Common myeloid progenitor, CD34-positive (primary cell): ENCODE measurements around the gene FBXO9.

ENCODE experiments used
- CTCF ChIA-PET: fragments of 350-600 bp; sonication (Branson Sonifier 250); formaldehyde crosslinking; loops from one replicate; lab custom pipeline; 2021; ENCODE audit warnings: antibody characterized with exemption; lab: Charles Lee
- POLR2A ChIA-PET: fragments of 350-600 bp; sonication (Branson Sonifier 250); formaldehyde crosslinking; loops from one replicate; lab custom pipeline; 2021; ENCODE audit warnings: antibody characterized with exemption; lab: Charles Lee
- DNase-seq, 3 donors: peaks; one replicate each; pipeline versions ENCODE4 v3.0.0 to v3.0.0-alpha.2; 2013
- H3K27ac ChIP-seq, 2 experiments: 1 replicate in 1 of 2; 2 replicates in 1 of 2; pipeline ENCODE4 v1.7.0; 2013; ENCODE audit warnings: inconsistent platforms in 2 of 2, low read length in 2 of 2, mild to moderate bottlenecking in 2 of 2, low read depth in 1 of 2, moderate library complexity in 1 of 2; ENCODE audit not compliant: severe bottlenecking in 2 of 2, insufficient read depth in 1 of 2, poor library complexity in 1 of 2
- H3K27me3 ChIP-seq, 5 experiments: replicated peaks in 2 of 5; 1 replicate in 3 of 5; 2 replicates in 2 of 5; pipeline versions ENCODE4 v1.6.1 to v1.7.0; 2013; ENCODE audit warnings: low read length in 4 of 5, mild to moderate bottlenecking in 2 of 5, moderate library complexity in 2 of 5, inconsistent platforms in 1 of 5; ENCODE audit not compliant: insufficient read depth in 5 of 5, control insufficient read depth in 4 of 5
- H3K36me3 ChIP-seq, 4 experiments: 1 replicate in 2 of 4; 2 replicates in 2 of 4; pipeline versions ENCODE4 v1.6.1 to v1.7.0; 2013; ENCODE audit warnings: low read length in 3 of 4, control low read depth in 1 of 4, mild to moderate bottlenecking in 1 of 4; ENCODE audit not compliant: control insufficient read depth in 4 of 4, insufficient read depth in 4 of 4
- H3K4me1 ChIP-seq, 4 experiments: 1 replicate in 3 of 4; 2 replicates in 1 of 4; pipeline versions ENCODE4 v1.6.1 to v1.7.1; 2013; ENCODE audit warnings: low read length in 3 of 4, mild to moderate bottlenecking in 3 of 4, control low read depth in 1 of 4, inconsistent platforms in 1 of 4, moderate library complexity in 1 of 4; ENCODE audit not compliant: control insufficient read depth in 4 of 4, insufficient read depth in 4 of 4; ENCODE audit errors: control extremely low read depth in 1 of 4
- H3K4me3 ChIP-seq, 7 experiments: 1 replicate in 4 of 7; 2 replicates in 3 of 7; pipeline versions ENCODE4 v1.5.1 to v1.7.0; 2013; ENCODE audit warnings: mild to moderate bottlenecking in 7 of 7, low read length in 6 of 7, moderate library complexity in 6 of 7, inconsistent platforms in 2 of 7, low read depth in 2 of 7, control low read depth in 1 of 7; ENCODE audit not compliant: insufficient read depth in 4 of 7, control insufficient read depth in 1 of 7; ENCODE audit errors: extremely low read depth in 1 of 7
- H3K9me3 ChIP-seq, 5 experiments: 1 replicate in 4 of 5; 2 replicates in 1 of 5; pipeline versions ENCODE4 v1.6.1 to v1.7.1; 2013; ENCODE audit warnings: low read length in 4 of 5, mild to moderate bottlenecking in 2 of 5, inconsistent platforms in 1 of 5, low read depth in 1 of 5, moderate library complexity in 1 of 5; ENCODE audit not compliant: control insufficient read depth in 4 of 5, insufficient read depth in 2 of 5; ENCODE audit errors: control extremely low read depth in 1 of 5
- WGBS: methylation state at CpG from one replicate; pipeline ENCODE4 v1.1.5; 2013; ENCODE audit not compliant: insufficient coverage; 5-methylcytosine and 5-hydroxymethylcytosine counted together

Gene FBXO9

GRCh38 chr6:53074347-53074746 lies 9.1 kb downstream of the FBXO9 start:
- Histone ChIP-seq H3K4me1 (no peaks in the 10 kb centered on the region), H3K27ac (no peak overlapping the region), H3K27me3 (no peaks in the 10 kb centered on the region), H3K9me3 (no peaks in the 10 kb centered on the region), H3K36me3 (peaks cover 12 to 37% (median 18%) of the 10 kb centered on the region in 4 experiments), H3K4me3 (no peak overlapping the region)
- DNase-seq, result no peak
- ChIA-PET CTCF (no interaction called here), POLR2A (interaction anchor here (0.6 kb wide), 1 partner anchor 31 kb away, joined by 3 read pairs; no protein-coding TSS in a partner anchor)
- WGBS, result no CpG with 5 or more reads among the region's 3 CpGs

GRCh38 chr6:53080813-53081212 lies 15.6 kb downstream of the FBXO9 start:
- peaks cover 15 to 65% (median 23%) of the 10 kb centered on the region in 4 experiments for H3K36me3 ChIP-seq
- no peak overlapping the region for H3K27ac ChIP-seq
- no peaks in the 10 kb centered on the region for H3K27me3 ChIP-seq
- no CpG with 5 or more reads among the region's 1 CpG for WGBS
- no peaks in the 10 kb centered on the region for H3K4me1 ChIP-seq
- DNase-seq, result no peak
- no peak overlapping the region for H3K4me3 ChIP-seq
- POLR2A ChIA-PET, result no interaction called here
- CTCF ChIA-PET, result interaction anchor here (1.2 kb wide), 1 partner anchor 9 kb away, joined by 4 read pairs; no protein-coding TSS in a partner anchor
- no peaks in the 10 kb centered on the region for H3K9me3 ChIP-seq

GRCh38 chr6:53086302-53086701 lies 21.1 kb downstream of the FBXO9 start:
- H3K4me3 ChIP-seq, result no peak overlapping the region
- DNase-seq, result no peak
- ChIA-PET CTCF (no interaction called here), POLR2A (no interaction called here)
- H3K27me3 ChIP-seq, result no peaks in the 10 kb centered on the region
- H3K27ac ChIP-seq, result no peak overlapping the region
- no peaks in the 10 kb centered on the region for H3K9me3 ChIP-seq
- peaks cover 16 to 58% (median 34%) of the 10 kb centered on the region in 4 experiments for H3K36me3 ChIP-seq
- H3K4me1 ChIP-seq, result no peaks in the 10 kb centered on the region
- WGBS, result 100% methylated on average over 1 of the region's 2 CpGs

GRCh38 chr6:53089948-53090347 lies 24.7 kb downstream of the FBXO9 start:
- no peak for DNase-seq
- no peak overlapping the region for H3K4me3 ChIP-seq
- no peak overlapping the region for H3K27ac ChIP-seq
- H3K27me3 ChIP-seq, result no peaks in the 10 kb centered on the region
- no peaks in the 10 kb centered on the region for H3K4me1 ChIP-seq
- peaks cover 23 to 64% (median 42%) of the 10 kb centered on the region in 4 experiments for H3K36me3 ChIP-seq
- no peaks in the 10 kb centered on the region for H3K9me3 ChIP-seq
- CTCF ChIA-PET, result no interaction called here
- POLR2A ChIA-PET, result no interaction called here

- ChIA-PET POLR2A (no interaction called here), CTCF (no interaction called here)
- H3K27me3 ChIP-seq, result no peaks in the 10 kb centered on the region
- peaks cover 27 to 70% (median 46%) of the 10 kb centered on the region in 4 experiments for H3K36me3 ChIP-seq
- no peaks in the 10 kb centered on the region for H3K9me3 ChIP-seq
- H3K4me3 ChIP-seq, result no peak overlapping the region
- no peaks in the 10 kb centered on the region for H3K4me1 ChIP-seq
- no peak for DNase-seq
- no peak overlapping the region for H3K27ac ChIP-seq
- WGBS, result 100% methylated on average over 1 of the region's 2 CpGs
Measured at GRCh38 chr6:53090576-53090975, 25.4 kb downstream of the FBXO9 start.

- no CpG with 5 or more reads among the region's 3 CpGs for WGBS
Measured at GRCh38 chr6:53095270-53095669, 30.1 kb downstream of the FBXO9 start.

GRCh38 chr6:53095716-53096115 lies 30.5 kb downstream of the FBXO9 start:
- Histone ChIP-seq H3K27me3 (no peaks in the 10 kb centered on the region), H3K4me1 (no peaks in the 10 kb centered on the region), H3K27ac (no peak overlapping the region), H3K36me3 (peaks cover 33 to 82% (median 58%) of the 10 kb centered on the region in 4 experiments), H3K9me3 (no peaks in the 10 kb centered on the region), H3K4me3 (no peak overlapping the region)
- no CpG with 5 or more reads among the region's 1 CpG for WGBS
- ChIA-PET POLR2A (no interaction called here), CTCF (interaction anchor here (1.3 kb wide), 2 partner anchors 13 to 556 kb away, joined by 3 read pairs; no protein-coding TSS in a partner anchor)
- no peak for DNase-seq

More at GRCh38 chr6:53095270-53095669, 30.1 kb downstream of the FBXO9 start:
- Histone ChIP-seq H3K27me3 (no peaks in the 10 kb centered on the region), H3K27ac (no peak overlapping the region), H3K4me3 (no peak overlapping the region), H3K9me3 (no peaks in the 10 kb centered on the region), H3K4me1 (no peaks in the 10 kb centered on the region), H3K36me3 (peaks cover 35 to 80% (median 56%) of the 10 kb centered on the region in 4 experiments)
- POLR2A ChIA-PET, result no interaction called here
- no peak for DNase-seq
- CTCF ChIA-PET, result interaction anchor here (0.9 to 1.3 kb wide), 3 partner anchors 13 to 557 kb away, joined by 3 read pairs; no protein-coding TSS in a partner anchor
